ENCODE measurements around the gene CALB2. TPM values are rescaled to one million over a fixed set of nuclear protein-coding genes. Genes with fewer than 3 reads are reported as not detected.

The CALB2 gene
- total and polyA plus RNA-seq, 2 of the 13 experiments (the other 11 are each of a cell fraction or from before 2014, with no cell fraction given): 0.37 to 0.40 TPM

DNA sequence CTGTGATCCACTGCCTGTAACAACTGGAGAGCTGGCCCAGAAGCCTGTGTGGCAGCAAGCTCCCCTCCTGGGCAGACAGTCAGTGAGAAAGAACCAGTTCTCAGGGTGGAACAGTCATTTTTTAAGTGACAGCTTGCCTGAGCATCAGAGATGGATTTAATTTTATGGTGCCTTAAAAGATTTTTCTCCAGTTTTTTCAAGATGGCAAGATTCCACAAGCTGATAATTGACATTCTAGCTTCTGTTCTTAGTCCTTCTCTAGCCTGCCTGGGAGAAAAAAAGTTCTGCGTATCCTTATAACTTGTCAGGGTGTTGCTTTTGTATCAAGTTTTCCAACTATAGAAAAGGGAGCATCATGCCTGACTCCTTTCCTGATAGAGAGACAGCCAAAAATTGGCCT, 21.2 kb downstream of the CALB2 start:
- Histone ChIP-seq H3K4me2 (ENCODE audit: low read depth, low read length) (no peak overlapping the region), H3K36me3 (replicated peaks in 1 of 2; ENCODE audit: control insufficient read depth in 1 of 2, insufficient read depth in 2 of 2, low read length in 2 of 2) (no peaks in the 10 kb centered on the region), H4K20me1 (ENCODE audit: insufficient read depth, low read length) (no peaks in the 10 kb centered on the region), H3K9me3 (ENCODE audit: low read length) (no peaks in the 10 kb centered on the region), H3K4me1 (ENCODE audit: insufficient read depth, low read length) (no peaks in the 10 kb centered on the region), H2AFZ (ENCODE audit: low read length) (no peak overlapping the region), H3K4me3 (replicated peaks in 1 of 3; ENCODE audit: insufficient read depth in 1 of 3, low read depth in 2 of 3, low read length in 3 of 3) (no peak overlapping the region), H3K27me3 (ENCODE audit: control insufficient read depth in 1 of 2, insufficient read depth in 2 of 2, low read length in 2 of 2) (peaks cover 1 to 46% of the 10 kb centered on the region in 2 experiments; a peak in 4 of 5 replicates), H3K79me2 (ENCODE audit: insufficient read depth, low read length) (no peaks in the 10 kb centered on the region), H3K9ac (ENCODE audit: insufficient read depth, low read depth, low read length) (no peak overlapping the region), H3K27ac (ENCODE audit: extremely low read length, insufficient read depth, low read length) (no peak overlapping the region)
- no peak for FAIRE-seq
- 96% methylated on average over 1 of the region's 1 CpG for WGBS (ENCODE audit: low lambda C conversion rate)
- POLR2A ChIA-PET: no interaction called here
- in situ Hi-C loops (cut with HindIII; ENCODE audit: extremely low pct_ligation_motif_present, low pct_unique_long_range_greater_than_20kb): no loop called here
- no peak for ATAC-seq
- intact Hi-C loops (cut with micrococcal nuclease; ENCODE audit: unreplicated experiment): no loop called here
- no peak for DNase-seq (ENCODE audit: low spot score)
- BruUV-seq (replicated peaks): no TSS peak
- TF ChIP-seq ZSCAN9 (CRISPR knock-in tag; IDR thresholded peaks at IDR 0.05; ENCODE audit: borderline replicate concordance) (no peak), ZNF496 (CRISPR knock-in tag; IDR thresholded peaks at IDR 0.05; ENCODE audit: insufficient replicate concordance) (no peak), ZNF605 (CRISPR knock-in tag; IDR thresholded peaks at IDR 0.05) (no peak), ZNF562 (CRISPR knock-in tag; IDR thresholded peaks at IDR 0.05; ENCODE audit: borderline replicate concordance) (no peak), ZNF816 (CRISPR knock-in tag; IDR thresholded peaks at IDR 0.05; ENCODE audit: borderline replicate concordance) (no peak), SALL2 (CRISPR knock-in tag; IDR thresholded peaks at IDR 0.05) (no peak), ZNF451 (CRISPR knock-in tag; IDR thresholded peaks at IDR 0.05) (no peak), ZNF225 (CRISPR knock-in tag; IDR thresholded peaks at IDR 0.05) (no peak), ZNF772 (CRISPR knock-in tag; IDR thresholded peaks at IDR 0.05) (no peak), NFYB (CRISPR knock-in tag; IDR thresholded peaks at IDR 0.05) (no peak), ZNF567 (CRISPR knock-in tag; IDR thresholded peaks at IDR 0.05; ENCODE audit: borderline replicate concordance) (no peak), ZNF274 (CRISPR knock-in tag; IDR thresholded peaks at IDR 0.05) (no peak), ZNF264 (CRISPR knock-in tag; IDR thresholded peaks at IDR 0.05) (no peak), ZNF577 (CRISPR knock-in tag; IDR thresholded peaks at IDR 0.05; ENCODE audit: borderline replicate concordance, low read depth) (no peak), KDM5A (IDR thresholded peaks at IDR 0.05; ENCODE audit: borderline replicate concordance, low read length) (no peak), HDAC1 (CRISPR knock-in tag; IDR thresholded peaks at IDR 0.05) (no peak), KLF13 (CRISPR knock-in tag; IDR thresholded peaks at IDR 0.05) (no peak), ZNF619 (CRISPR knock-in tag; IDR thresholded peaks at IDR 0.05) (no peak)
- CTCF ChIA-PET (ENCODE audit: low intra/inter-chr PET ratio, low total read pairs): no interaction called here
